Neural cell (in vitro differentiated cells): Measurements from ENCODE around the gene FFAR3. TPM values are rescaled to one million over a fixed set of nuclear protein-coding genes. Genes with fewer than 3 reads are reported as not detected.
"Not testable (repeated sequence)": the region's sequence is repeated elsewhere in the genome, so short reads cannot be mapped to it uniquely, and the experiment has no call there.

Source experiments
- H2AFZ ChIP-seq: fragments of 200-600, 300-800 bp; sonication (generic), shearing (Covaris generic); 2 replicates; pipeline ENCODE4 v1.6.0; 2014; ENCODE audit warnings: low read depth, mild to moderate bottlenecking, antibody characterized with exemption, low read length, moderate library complexity
- H3F3A ChIP-seq: fragments of 200-600 bp; shearing (Covaris generic); 2 replicates; pipeline ENCODE4 v1.6.1; 2016; ENCODE audit warnings: mild to moderate bottlenecking, moderate library complexity, mixed read lengths, antibody characterized with exemption, low read length; ENCODE audit not compliant: insufficient read depth, poor library complexity, severe bottlenecking
- H3K27ac ChIP-seq: fragments of 200-600, 300-800 bp; sonication (generic), shearing (Covaris generic); 2 replicates; pipeline ENCODE4 v1.5.1; 2014; ENCODE audit warnings: mild to moderate bottlenecking, low read length, moderate library complexity
- H3K27me3 ChIP-seq: fragments of 300-800, 200-600 bp; sonication (generic), shearing (Covaris generic); 2 replicates; pipeline ENCODE4 v1.6.0; 2014; ENCODE audit warnings: mild to moderate bottlenecking, low read depth, low read length, moderate library complexity; ENCODE audit not compliant: insufficient read depth
- H3K36me3 ChIP-seq: fragments of 300-800, 200-600 bp; sonication (generic), shearing (Covaris generic); 2 replicates; pipeline ENCODE4 v1.5.1; 2014; ENCODE audit warnings: mild to moderate bottlenecking, antibody characterized with exemption, low read length, moderate library complexity; ENCODE audit not compliant: insufficient read depth
- H3K4me2 ChIP-seq: fragments of 300-800, 200-600 bp; sonication (generic), shearing (Covaris generic); 2 replicates; pipeline ENCODE4 v1.6.0; 2014; ENCODE audit warnings: mild to moderate bottlenecking, low read length
- H3K4me3 ChIP-seq: fragments of 300-800, 200-600 bp; sonication (generic), shearing (Covaris generic); 2 replicates; pipeline ENCODE4 v1.5.1; 2014; ENCODE audit warnings: mild to moderate bottlenecking, low read length, moderate library complexity
- H3K79me2 ChIP-seq: fragments of 200-600 bp; shearing (Covaris generic); replicated peaks from 2 replicates; pipeline ENCODE4 v1.6.0; 2014; ENCODE audit warnings: mild to moderate bottlenecking, low read length, moderate library complexity; ENCODE audit not compliant: insufficient read depth
- H3K9ac ChIP-seq: fragments of 300-800, 200-600 bp; sonication (generic), shearing (Covaris generic); 2 replicates; pipeline ENCODE4 v1.6.1; 2016; ENCODE audit warnings: mild to moderate bottlenecking, low read length, mixed read lengths
- H3K9me2 ChIP-seq: fragments of 200-600 bp; shearing (Covaris generic); 2 replicates; pipeline ENCODE4 v1.6.1; 2016; ENCODE audit warnings: mild to moderate bottlenecking, low read length, mixed read lengths; ENCODE audit not compliant: insufficient read depth
- H3K9me3 ChIP-seq: fragments of 200-600, 300-800 bp; sonication (generic), shearing (Covaris generic); 2 replicates; pipeline ENCODE4 v1.6.1; 2016; ENCODE audit warnings: mild to moderate bottlenecking, mixed run types, low read length, moderate library complexity, mixed read lengths
- H4K20me1 ChIP-seq: fragments of 200-600 bp; shearing (Covaris generic); 2 replicates; pipeline ENCODE4 v1.6.1; 2016; ENCODE audit warnings: mild to moderate bottlenecking, mixed run types; ENCODE audit not compliant: insufficient read depth
- CTCF ChIP-seq: fragments of 450-650 bp; IDR thresholded peaks from 2 replicates; pipeline ENCODE4 v1.5.1; 2014; ENCODE audit warnings: antibody characterized with exemption, mild to moderate bottlenecking, moderate library complexity; ENCODE audit not compliant: poor library complexity, severe bottlenecking
- EP300 ChIP-seq: fragments of 450-650 bp; conservative IDR thresholded peaks from 2 replicates; pipeline ENCODE4 v1.6.1; 2014; ENCODE audit warnings: antibody characterized with exemption, mild to moderate bottlenecking, moderate library complexity; ENCODE audit not compliant: poor library complexity, severe bottlenecking
- EZH2 ChIP-seq: fragments of 200-600, 300-800 bp; shearing (Covaris generic), sonication (generic); IDR thresholded peaks from 2 replicates; pipeline ENCODE4 v1.6.1; 2014; ENCODE audit warnings: antibody characterized with exemption, low read length, borderline replicate concordance, mild to moderate bottlenecking; ENCODE audit not compliant: insufficient read depth, poor library complexity, severe bottlenecking
- MXI1 ChIP-seq: fragments of 450-650 bp; conservative IDR thresholded peaks from 2 replicates; pipeline ENCODE4 v1.6.1; 2014; ENCODE audit warnings: antibody characterized with exemption, mild to moderate bottlenecking; ENCODE audit not compliant: poor library complexity, severe bottlenecking
- POLR2AphosphoS5 ChIP-seq: IDR thresholded peaks from 2 replicates; pipeline ENCODE4 v1.6.1; 2012
- RAD21 ChIP-seq: fragments of 450-650 bp; conservative IDR thresholded peaks from 2 replicates; pipeline ENCODE4 v1.6.1; 2014; ENCODE audit warnings: antibody characterized with exemption, mild to moderate bottlenecking, moderate library complexity
- REST ChIP-seq: IDR thresholded peaks from 2 replicates; pipeline ENCODE4 v1.6.1; 2012; ENCODE audit warnings: borderline replicate concordance
- SMC3 ChIP-seq: fragments of 450-650 bp; conservative IDR thresholded peaks from 2 replicates; pipeline ENCODE4 v1.6.1; 2014; ENCODE audit warnings: antibody characterized with exemption, mild to moderate bottlenecking, moderate library complexity; ENCODE audit not compliant: poor library complexity
- TAF1 ChIP-seq: IDR thresholded peaks from 2 replicates; pipeline ENCODE4 v1.6.1; 2012; ENCODE audit warnings: low read depth
- polyA plus RNA-seq: library from polyadenylated mRNA; depleted of rRNA; stranded (reverse); fragments of >200 nt; gene quantifications from 2 replicates; pipeline ENCODE4 v1.2.3, GENCODE V29; 2014

FFAR3 gene
- polyA plus RNA-seq, 1 donor from 2014 or later = not detected

- no peaks in the 10 kb centered on the region for H3K36me3 ChIP-seq
- H4K20me1 ChIP-seq = no peaks in the 10 kb centered on the region
- H3K27ac ChIP-seq = no peak overlapping the region
- H3K9me2 ChIP-seq = no peaks in the 10 kb centered on the region
- no peak overlapping the region for H2AFZ ChIP-seq
- no peaks in the 10 kb centered on the region for H3K9me3 ChIP-seq
- no peak overlapping the region for H3K4me3 ChIP-seq
- no peaks in the 10 kb centered on the region for H3F3A ChIP-seq
- no peak overlapping the region for H3K4me2 ChIP-seq
- no peaks in the 10 kb centered on the region for H3K79me2 ChIP-seq
- H3K27me3 ChIP-seq = no peaks in the 10 kb centered on the region
- H3K9ac ChIP-seq = no peak overlapping the region
- no peak for TF ChIP-seq RAD21
- no peak for TF ChIP-seq MXI1
- no peak for TF ChIP-seq SMC3
- no peak for TF ChIP-seq EP300
- no peak for TF ChIP-seq POLR2AphosphoS5
- TF ChIP-seq EZH2 = no peak
- no peak for TF ChIP-seq TAF1
- TF ChIP-seq REST = no peak
- TF ChIP-seq CTCF = no peak
These were observed 15.2 kb downstream of the FFAR3 start for GRCh38 chr19:35373492-35373891.

- H2AFZ ChIP-seq, H3K27me3 ChIP-seq, H4K20me1 ChIP-seq, H3F3A ChIP-seq, H3K36me3 ChIP-seq, H3K9me3 ChIP-seq, H3K9ac ChIP-seq, H3K9me2 ChIP-seq, H3K4me2 ChIP-seq, H3K4me3 ChIP-seq, H3K79me2 ChIP-seq, H3K27ac ChIP-seq: not testable (repeated sequence)
These were observed 15.8 kb downstream of the FFAR3 start for GRCh38 chr19:35374031-35374430.
